Tibial nerve (tissue), 4 donors: ENCODE measurements around the gene RCC1.

Source experiments
- EP300 ChIP-seq, 2 donors: sonication (generic); formaldehyde crosslinking; IDR thresholded peaks; one replicate each; pipeline ENCODE4 v1.6.1; 2017; ENCODE audit warnings: antibody characterized with exemption in 2 of 2, mild to moderate bottlenecking in 1 of 2
- TF ChIP-seq, protein P1 (sequence below), 5 experiments: fragments of 200-600 bp in 3 of 5; fragments of 450-650 bp in 2 of 5; sonication (generic) in 3 of 5; IDR thresholded peaks; one replicate each; pipeline ENCODE4 v1.5.1; 2016 to 2019; ENCODE audit warnings: antibody characterized with exemption in 5 of 5, mild to moderate bottlenecking in 3 of 5, moderate library complexity in 2 of 5

DNA sequence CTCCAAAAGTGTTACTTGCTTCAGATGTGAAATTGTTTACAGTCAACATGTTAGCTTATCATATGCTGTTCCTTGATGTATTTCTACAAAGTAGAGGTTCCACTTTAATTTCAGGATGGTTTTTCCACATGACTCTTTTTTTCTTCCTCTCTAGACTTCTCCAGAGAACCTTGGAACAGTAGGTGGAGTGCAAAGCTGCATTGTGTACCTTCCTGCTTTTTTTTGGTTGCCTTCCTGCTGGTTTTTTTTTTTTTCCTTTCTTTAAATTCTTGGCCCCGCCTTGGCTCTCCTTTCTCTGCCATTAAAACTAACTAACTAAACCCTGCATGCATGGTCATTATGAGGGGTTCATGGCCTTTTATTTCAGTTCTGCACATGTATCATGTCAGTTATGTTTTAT lies 48.2 kb upstream of the RCC1 start:
- TF ChIP-seq, protein P1, sequence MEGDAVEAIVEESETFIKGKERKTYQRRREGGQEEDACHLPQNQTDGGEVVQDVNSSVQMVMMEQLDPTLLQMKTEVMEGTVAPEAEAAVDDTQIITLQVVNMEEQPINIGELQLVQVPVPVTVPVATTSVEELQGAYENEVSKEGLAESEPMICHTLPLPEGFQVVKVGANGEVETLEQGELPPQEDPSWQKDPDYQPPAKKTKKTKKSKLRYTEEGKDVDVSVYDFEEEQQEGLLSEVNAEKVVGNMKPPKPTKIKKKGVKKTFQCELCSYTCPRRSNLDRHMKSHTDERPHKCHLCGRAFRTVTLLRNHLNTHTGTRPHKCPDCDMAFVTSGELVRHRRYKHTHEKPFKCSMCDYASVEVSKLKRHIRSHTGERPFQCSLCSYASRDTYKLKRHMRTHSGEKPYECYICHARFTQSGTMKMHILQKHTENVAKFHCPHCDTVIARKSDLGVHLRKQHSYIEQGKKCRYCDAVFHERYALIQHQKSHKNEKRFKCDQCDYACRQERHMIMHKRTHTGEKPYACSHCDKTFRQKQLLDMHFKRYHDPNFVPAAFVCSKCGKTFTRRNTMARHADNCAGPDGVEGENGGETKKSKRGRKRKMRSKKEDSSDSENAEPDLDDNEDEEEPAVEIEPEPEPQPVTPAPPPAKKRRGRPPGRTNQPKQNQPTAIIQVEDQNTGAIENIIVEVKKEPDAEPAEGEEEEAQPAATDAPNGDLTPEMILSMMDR (IDR thresholded peaks at IDR 0.05) = no peak
- TF ChIP-seq EP300 (IDR thresholded peaks at IDR 0.05) = no peak
